Iris pigment epithelial cell (primary cell): Measurements from ENCODE around the gene FCMR.
"Not testable (repeated sequence)": the region's sequence is repeated elsewhere in the genome, so short reads cannot be mapped to it uniquely, and the experiment has no call there.

Experiments used
- DNase-seq: peaks from one replicate; pipeline ENCODE4 v3.0.0-alpha.2; 2011; ENCODE audit warnings: low read depth

The FCMR gene

DNA sequence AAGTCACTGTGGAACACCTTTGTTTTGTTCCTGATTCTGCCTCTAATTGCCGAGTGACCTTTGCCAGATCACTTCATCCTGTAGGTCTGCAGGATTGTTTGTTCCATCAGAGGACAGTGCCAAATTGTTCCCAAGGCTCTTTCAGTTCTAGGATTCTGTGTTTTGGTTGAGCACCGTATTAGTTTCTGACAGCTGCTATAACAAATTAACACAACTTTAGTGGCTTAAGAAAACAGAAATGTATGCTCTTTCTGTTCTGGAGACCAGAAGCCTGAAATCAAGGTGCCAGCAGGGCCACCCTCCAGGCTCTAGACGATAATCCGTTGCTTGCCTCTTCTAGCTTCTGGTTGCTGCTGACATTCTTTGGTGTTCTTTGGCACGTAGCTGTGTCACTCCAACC, 27.9 kb upstream of the FCMR start:
- no peak for DNase-seq

DNA sequence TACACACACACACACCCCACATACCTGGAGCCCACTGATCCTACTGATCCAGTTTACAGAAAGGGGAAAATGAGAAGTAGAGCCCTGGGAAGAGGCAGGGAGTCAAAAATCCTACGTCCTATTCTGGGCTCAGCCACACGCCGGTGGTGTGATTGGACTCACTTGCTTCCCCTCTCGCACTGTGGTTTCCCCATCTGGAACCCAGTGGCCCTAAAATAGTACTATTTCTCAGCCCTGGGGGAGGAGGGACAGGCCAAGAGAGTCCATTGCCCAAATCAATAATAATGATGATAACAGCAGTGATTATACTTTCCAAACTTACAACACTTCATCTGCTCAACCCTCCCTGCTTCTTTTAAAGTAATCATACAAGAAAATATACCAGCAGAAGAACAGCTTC, 27.5 kb upstream of the FCMR start:
- DNase-seq = no peak

DNA sequence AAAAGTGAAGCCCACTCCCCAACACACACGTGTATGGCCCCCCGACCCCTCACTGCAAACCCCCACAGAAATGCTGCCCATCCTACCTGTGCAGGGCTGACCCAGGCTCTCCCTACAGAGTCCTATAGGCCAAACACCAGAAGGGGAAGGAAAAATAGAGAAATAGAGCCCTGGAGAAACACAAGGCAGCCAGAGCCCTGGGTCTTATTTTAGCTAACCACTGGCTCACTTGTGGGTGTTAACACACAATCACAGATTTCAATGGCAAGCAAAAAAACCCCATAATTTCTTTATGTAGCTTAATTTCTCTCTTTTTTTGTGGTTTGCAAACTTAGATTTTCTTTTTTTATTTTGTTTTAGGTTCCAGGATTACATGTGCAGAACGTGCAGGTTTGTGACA, 25.5 kb upstream of the FCMR start:
- DNase-seq = no peak

DNA sequence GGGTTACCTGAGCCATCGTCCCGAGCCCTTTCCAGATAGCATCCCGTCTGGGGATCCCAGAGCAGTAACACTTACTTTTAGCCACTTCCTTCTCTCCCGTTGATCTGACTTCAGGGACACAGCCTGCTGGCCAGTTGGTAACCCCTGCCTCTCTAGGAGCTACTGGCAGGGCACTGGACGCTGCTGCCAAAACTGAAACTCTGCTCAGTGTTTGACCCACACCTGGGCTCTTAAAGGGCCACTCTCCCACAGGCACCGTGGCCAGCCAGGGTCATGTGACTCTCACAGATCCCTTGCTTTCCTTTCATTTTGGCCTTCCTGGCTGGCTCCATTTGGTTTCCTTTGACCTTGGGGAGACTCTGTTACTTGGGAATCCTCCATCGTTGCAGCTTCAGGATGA, 24.5 kb upstream of the FCMR start, which contains the start of gene PIGR:
TSS of gene PIGR (minus strand) at position 206 of the 400 bp plus-strand sequence. CDS start 5,935 bp downstream, outside the sequence.
- no peak for DNase-seq

DNA sequence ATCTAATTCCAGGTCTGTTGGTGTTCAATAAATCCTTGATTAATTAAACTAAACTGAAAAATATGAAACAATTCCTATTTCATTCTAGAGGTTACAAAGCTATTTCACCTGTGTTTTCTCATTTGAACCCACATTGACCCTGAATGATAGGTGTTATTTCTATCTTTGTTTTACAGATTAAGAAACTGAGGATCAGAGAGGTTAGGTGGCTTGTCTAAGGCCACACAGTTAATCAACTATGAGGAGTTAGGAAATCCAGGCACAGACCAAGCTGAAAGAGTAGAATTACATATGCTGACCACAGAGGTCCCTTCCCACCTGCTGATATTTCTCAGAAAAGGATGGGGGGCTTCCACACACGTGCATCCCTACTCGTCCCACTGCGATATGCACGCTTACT, 24.0 kb upstream of the FCMR start:
- no peak for DNase-seq

DNA sequence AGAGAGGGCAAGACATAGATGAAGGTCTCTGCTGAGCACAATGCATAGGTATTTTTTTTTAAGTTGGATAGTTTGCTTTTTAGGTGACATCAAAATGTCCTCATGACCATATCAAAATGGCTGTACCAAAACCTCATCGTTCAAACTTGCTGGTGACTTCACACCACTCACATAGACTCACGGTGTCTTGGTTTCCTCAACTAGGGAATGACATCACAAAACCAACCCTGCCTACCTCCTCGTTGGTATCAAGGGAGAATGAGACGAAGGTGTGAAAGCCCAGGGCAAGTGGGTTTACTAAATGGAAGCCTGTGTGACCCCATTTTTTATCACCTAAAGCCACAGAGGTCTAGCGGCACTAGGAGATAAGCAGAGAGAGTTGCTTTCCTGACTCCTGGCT, 23.0 kb upstream of the FCMR start:
- no peak for DNase-seq

DNA sequence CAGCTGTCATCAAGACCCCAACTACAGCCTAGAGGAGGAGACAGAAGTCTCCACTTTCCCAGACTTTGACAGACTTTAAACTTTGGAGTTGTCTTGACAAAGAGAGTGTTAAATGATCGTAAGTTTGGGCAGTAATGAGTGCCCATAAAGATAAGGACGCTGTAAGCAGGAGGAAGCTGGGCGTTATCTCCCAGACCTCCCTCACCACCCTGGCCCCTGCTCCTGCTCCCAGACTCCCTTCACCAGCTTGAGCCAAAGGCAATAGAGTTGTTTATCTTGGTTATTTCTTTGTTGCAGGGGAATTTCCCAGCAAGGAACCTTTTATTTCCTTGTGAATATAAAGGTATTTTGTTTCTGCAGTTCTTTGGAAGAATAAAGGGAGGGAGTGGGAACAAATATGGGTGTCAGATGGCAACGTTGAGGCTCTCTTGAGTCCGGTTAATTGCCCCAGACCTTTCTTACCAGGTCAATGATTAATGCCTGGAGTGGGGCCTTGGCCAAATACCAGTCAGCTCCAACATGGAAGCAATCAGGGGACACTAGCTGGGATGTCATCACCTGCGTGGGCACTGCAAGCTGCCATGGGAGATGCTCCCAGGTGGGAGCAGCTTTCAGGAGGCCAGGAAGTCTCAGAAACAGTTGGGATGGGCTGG, 20.2 kb upstream of the FCMR start:
- DNase-seq = no peak

DNA sequence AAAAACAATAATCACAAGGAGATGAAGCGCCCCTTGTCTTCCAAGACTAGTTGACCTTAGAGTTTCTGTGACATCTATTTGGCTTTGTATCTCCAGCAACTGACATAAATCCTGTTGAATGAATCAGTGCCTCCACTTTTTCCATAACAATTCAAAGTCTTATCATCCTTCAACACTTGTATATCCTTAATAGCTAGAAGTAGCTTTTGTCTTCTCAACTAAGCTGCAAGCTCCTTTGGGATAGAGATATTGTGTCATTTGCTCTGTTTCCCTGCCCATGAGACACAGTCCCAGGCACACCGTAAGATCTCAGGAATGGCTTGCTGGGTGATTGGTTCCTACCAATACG, 18.8 kb upstream of the FCMR start:
- no peak for DNase-seq

DNA sequence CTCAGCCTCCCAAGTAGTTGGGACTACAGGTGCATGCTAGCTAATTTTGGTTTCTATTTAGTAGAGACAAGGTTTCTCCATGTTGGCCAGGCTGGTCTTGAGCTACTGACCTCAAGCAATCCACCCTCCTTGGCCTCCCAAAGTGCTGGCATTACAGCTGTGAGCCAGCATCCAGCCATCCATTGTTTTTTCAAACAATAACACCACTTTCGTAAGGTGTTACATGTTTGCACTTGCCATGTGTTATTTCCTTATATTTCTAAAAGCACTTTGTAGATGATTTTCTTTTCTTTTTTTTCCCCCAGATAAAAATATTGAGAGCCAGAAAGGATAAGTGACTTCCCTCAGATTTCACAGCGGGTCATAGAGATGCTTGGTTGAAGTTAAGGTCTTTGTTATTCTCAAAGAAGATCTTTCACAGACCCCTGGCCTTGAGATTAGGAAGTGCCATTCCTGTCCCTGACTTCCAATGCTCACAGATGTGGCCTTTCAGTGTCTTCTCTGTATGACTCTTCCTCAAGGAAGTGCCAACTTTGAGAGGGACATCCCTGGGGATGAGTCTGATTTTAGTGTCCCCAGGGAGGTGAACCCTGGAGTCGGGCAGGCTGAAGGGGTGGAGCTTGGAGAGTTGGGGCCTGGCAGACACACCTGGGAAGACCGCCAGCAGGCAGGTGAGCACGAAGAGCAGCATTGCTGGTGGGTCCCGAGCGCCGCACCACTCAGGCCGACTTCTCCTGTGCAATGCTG, 18.3 kb upstream of the FCMR start:
- no peak for DNase-seq

DNA sequence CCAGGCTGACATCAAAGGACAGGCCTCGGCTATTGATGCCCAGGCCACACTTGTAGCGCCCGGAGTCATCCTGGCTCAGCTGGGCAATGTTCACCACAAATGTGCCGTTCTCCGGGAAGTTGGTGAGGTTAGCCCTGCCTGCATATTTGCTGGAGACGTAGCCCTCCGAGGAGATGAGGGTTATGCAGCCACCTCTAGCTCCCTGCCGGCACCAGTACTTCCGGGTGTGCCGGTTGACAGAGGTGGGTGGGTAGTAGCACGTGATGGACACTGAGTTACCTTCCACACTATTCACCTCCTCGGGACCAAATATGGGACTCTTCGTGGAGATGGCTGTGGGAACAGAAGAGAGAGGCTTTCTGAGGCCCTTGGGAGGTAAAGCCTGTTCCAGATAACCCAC, 17.4 kb upstream of the FCMR start:
- DNase-seq = no peak

DNA sequence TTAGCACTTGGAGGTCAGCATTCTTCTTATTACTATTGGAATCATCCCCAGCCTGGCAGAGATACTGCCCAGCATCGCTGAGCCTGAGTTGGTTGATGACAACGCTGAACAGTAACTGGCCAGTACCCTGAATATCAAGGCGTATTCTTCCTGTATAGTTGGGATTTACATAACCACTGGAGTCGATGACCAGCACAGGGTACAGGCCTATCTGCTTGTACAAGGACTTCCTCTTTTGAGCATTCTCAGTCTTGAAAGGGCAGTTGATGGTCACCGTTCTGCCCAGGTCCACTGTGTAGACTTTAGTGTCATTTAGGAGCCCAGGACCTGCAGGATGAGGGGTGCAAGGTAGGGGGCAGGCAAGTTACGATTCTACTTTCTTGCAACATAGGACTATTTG, 15.7 kb upstream of the FCMR start:
- no peak for DNase-seq

DNA sequence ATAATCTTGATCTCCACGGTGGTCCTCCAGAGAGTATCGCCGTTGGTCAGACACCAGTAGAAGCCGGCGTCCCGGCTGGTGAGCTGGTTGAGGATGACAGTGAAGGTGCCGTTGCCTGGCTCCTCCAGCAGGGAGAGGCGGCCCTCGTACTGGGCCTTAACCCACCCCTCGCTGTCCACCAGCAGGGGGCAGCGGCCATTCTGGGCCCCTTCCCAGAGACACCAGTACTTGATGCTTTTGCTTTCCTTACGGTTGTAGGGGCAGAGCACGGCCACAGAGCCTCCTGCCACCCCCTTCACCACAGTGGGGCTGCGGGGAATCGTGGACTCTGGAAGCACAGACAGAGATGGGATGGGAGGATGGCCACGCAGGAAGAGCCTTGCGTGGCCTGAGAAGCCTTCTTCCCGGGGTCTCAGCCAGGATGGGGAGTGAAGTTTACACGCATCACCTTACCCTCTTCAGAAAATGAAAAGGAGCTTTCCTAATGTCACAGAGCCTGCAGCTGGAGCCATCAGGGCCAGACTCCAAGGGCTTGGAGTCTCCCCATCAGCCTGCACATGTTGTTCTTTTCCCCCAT, 13.8 kb upstream of the FCMR start:
- peak; percentile 38 for DNase-seq

DNA sequence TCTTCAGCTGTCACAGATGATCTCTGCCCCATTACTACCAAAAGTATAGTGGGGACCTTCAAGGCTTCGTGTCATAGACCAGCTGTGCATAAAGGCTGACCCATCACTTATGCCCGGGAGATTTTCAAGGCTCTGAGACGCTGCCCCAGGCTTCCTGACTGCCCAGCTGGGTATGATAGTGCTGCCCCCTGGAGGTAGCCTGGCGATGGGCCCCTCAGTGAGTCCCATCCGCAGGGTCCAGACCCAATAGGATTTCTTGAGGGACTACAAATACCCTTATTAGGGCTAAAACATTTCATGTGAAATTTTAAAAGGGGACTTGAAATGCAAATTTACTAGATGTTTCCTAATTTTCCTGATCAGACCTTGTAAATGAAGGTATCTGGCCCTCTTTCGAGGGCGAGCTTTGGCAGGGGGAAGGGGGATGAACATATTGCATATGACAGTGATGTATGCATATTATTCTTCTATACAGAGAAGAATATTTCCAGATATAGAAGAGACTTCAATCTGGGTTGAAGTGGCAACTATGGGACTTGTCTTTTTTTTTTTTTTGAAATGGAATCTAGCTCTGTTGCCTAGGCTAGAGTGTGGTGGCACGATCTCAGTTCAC, 11.7 kb upstream of the FCMR start:
- DNase-seq = no peak

DNA sequence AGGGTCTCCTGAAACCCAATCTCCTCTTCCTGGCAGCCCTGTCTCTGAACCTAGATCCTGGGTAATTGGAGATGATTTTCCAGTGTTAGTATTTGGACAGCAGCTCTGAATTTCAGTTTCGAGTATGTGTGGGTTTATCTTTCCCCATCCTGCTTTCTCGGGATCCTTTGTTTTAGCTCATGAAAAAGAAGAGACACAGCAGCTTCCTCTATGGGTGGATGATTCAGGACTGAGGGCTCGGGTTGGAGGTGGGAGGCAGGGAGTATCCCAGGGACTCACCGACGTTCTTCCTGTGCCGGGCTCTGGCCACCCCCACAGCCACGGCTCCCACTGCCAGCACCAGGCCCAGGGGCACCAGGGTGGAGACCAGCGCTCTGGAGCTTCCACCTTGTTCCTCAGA, 10.4 kb upstream of the FCMR start:
- no peak for DNase-seq

DNA sequence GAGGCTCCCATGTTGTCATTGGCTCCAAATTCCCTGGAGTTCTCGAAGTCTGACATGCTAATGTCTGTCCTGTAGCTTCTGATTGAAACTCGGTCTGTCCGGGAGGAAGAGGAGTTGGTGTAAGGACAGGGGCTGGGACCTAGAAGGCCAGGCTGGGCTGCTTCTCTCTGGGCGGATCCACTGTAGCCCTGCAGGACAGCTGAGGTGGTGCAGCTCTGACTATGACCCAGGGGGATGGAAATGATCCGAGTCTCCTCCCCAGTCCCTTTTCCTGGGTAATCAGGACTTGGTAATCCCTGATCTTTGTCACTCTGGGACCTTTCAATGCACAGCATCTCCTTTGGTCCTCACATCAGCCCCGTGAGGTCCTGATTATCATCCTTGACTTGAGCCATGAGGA, 10.0 kb upstream of the FCMR start:
- DNase-seq = no peak

DNA sequence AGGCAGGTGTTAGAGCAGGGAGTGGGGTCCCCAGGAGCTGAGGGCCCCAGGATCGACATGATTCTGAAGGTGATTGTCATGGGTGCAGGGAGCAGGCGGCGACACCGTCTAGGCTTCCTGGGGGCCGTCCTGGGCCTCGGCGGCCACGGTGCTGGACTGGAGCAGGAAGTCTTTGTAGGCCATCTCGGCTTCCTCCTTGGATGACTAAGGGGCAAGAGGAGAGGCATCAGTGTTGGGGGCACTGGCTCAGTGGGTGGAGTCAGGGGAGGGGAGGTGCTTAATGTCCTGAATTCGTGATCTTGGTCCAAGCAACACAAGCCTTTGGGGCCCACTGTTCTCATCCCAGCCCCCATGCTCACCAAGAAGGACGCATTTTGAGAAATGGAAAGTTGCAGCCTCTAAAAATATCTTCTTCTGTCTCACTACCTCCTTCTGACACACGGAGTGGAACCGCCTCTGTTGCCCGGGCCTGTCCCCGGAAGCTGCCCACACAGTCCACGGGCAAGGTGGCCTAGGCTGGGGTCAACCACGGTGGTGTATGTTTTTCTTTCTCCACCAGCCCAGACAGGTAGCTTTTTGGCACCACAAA, 8.6 kb upstream of the FCMR start:
- no peak for DNase-seq

DNA sequence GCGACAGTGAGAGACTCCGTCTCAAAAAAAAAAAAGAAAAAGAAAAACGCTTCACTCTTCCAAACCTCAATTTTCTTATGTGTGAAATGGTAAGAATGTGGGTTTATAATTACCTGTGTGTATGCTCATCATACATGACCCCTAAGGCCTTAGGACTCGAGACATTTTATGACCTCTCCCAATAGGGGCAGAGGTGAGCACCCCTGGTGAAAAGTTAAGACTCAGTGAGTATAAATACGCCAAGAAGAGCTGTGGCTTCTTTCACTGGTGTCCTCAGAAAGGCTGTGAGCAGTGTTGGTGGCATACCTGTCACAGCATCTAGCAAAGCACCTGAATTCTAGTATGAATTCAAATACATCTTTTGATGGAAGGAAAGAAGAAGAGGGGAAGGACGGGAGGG, 7.8 kb upstream of the FCMR start:
- DNase-seq = no peak

DNA sequence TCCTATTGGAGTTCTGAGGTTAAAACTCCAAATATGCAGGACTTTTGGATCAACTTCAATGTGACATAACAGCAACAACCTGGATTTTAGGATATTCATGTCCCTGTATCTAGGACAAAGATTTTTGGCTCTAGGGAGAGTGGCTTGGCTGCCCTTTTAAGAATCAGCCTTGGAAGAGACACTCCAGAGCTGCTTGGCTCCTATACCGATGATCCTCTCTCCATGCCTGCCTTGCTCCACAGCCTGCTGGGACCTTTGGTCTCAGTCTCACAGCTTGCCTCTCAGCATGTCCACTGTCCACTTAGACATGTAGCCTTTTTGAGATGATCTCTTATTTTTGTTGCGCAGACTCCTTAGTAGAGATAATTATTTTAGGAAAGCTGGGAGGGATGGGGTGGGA, 4.5 kb upstream of the FCMR start:
- no peak for DNase-seq

DNA sequence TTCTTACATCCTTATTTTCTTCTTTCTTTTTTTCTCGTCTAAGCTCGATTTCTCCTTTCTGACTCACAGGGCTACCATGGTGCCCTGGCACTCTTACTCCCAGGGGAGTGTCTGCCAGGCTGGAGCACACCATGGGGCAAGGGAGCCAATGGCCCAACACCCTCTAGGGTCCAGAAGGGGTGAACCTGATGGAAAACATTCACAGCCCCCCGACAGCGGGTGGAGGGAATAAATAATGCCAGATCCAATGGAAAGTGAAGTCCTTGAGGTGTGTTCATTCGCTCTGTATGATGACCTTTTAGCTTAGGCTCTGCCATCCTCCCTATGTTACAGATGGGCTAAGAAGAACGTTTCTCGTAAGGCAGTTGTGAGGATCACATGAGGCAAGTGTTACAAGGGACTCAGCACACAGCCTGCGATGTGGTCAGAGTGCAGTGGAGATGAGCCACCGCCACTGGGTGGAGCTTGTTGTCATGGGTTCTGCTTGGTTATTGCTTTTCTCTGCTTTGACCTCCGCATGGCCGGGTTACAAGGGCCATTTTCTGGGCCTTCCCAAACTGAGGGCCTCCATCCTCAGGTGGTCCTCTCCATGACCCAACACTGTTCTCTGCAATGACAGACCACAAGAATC, 3.5 kb upstream of the FCMR start:
- DNase-seq = no peak

DNA sequence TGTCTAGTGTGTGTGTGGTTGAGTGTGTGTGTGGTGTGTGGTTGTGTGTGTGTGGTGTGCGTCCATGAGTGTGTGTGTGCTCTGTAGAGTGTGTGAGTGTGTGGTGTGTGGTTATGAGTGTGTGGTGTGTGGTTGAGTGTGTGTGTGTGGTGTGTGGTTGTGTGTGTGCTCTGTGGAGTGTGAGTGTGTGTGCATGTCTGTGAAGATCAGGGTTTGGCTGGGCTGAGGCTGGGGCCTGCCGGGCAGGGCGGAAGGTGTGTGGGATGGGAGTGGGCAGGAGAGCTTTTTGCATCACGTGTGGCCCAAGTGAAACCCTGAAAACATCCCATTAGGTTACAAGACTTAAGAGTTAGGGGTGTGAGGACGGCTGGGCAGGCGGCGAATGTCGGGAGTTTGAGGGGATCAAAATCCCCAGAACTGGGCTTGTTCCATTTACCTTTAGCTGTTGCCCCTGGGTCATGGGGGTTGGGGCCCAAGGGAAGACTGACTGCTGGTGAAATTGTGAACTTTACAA, 2.9 kb upstream of the FCMR start:
- DNase-seq = no peak

DNA sequence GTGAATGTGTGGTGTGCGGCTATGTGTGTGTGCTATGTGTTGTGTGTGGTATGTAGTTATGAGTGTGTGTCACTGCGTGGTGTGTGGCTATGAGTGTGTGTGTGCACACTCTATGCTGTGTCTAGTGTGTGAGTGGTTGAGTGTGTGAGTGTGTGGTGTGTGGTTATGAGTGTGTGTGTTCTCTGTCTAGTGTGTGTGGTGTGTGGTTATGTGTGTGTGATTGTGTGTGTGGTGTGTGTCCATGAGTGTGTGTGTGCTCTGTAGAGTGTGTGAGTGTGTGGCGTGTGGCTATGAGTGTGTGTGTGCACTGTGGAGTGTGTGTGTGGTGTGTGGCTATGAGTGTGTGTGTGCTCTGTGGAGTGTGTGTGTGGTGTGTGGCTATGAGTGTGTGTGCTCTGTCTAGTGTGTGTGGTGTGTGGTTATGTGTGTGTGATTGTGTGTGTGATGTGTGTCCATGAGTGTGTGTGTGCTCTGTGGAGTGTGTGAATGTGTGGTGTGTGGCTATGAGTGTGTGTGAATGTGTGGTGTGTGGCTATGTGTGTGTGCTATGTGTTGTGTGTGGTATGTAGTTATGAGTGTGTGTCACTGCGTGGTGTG, 2.3 kb upstream of the FCMR start:
- not testable (repeated sequence) for DNase-seq
